Activated naive CD4-positive, alpha-beta T cell treated with Interleukin-2 at 50 U/mL for 16 hours (primary cell): Measurements from ENCODE around the gene ACVR1.
A peak's percentile ranks its signal among the peaks of the same experiment; 100 is the strongest.
"Not testable (repeated sequence)": the region's sequence is repeated elsewhere in the genome, so short reads cannot be mapped to it uniquely, and the experiment has no call there.

ENCODE experiments used
- DNase-seq: peaks from one replicate; pipeline ENCODE4 v3.0.0-alpha.2; 2020

Gene ACVR1

DNA sequence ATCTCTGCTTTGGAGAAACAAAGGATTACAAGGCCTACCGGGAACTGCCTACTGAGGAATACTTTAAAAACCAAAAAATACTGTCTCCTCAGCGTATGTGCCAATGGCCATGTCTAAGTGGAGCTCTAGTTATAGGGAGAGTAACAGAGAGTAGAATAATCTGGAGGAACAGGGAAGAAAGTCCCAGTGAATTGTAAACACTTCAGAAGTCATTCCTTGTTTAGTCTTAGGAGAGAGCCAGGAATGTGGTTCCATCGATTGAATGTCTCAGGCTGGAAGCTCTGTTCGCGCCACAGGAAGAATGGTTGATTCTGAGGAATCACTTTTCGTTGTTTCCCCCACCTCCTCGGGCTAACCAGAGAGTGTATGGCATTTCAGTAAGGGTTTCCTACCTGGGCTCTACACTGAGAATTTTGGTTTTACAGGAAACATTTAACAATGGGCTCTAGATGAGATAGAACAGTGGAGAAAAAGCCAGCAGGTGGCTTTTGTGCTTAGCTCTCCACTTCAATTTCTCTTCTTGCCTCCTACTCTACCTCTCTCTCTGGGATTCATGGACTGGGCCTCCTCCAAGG is 88.7 kb downstream of the ACVR1 start:
- no peak for DNase-seq

DNA sequence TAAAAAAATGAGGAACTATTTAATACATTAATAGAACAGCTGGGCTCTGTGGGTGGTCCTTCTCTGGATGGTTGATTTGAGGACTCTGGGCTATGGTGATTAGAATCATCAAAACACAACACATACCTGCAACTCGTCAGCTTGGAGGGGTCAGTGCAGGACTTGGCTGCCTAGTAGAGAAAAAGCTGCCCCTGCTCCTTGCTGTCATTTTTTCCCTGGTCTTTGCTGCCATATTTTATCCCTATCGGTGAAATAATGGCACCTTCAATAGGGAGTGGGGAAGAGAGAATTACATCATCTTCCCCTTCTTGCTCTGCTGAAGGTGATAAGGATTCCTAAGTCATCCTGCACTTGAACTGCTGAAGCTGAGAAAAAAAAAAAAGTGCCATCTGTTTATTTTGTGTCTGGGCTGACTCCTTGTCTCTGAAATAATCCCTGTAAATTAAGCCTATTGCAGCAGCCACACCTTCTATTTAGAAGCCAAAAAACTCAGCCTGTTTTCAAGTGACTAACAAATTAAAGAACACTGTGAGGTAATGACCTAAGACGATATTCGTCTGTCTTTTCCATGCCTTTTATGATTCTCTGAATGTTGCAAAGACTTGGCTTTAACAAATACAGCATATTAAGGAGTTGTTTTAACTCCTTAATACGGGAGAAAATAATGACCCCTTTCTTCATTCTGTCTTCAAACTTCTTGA is 89.3 kb downstream of the ACVR1 start:
- DNase-seq: no peak

DNA sequence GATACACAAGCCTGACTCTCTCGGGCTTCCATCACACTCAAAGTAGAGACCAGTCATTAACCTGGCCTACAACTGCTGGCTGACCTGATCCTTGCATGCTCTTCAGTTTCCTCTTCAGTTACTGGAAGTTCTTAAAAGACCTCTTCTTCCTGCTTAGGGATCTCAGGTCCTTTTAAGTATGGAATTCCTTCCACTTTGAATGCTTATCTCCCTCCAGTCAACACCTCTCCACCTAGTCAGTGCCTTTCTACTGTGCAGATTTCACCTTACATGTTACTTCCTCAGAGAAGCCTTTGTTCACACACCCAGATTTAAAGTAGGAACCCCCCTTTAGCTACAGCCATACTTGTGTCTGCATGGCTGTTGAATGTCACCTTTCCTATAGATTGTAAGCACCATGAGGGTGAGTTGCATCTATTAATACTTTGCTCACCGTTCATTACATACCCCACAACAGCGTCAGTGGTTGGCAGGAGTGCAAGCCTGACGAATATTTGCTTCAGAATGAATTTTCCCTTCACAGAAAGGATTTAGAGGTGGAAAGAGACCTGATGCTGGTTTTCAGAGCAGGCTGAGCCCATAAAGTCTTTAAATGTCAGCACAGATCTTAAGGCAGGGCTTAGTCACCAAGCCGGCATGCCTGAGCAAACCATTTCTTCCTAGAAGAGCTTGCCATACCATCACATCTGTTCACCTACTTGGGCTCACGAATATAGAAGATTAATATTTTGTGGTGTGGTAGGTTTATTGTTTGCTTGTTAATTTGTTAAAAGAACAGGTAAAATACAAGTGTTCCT is 90.1 kb downstream of the ACVR1 start:
- DNase-seq: no peak

DNA sequence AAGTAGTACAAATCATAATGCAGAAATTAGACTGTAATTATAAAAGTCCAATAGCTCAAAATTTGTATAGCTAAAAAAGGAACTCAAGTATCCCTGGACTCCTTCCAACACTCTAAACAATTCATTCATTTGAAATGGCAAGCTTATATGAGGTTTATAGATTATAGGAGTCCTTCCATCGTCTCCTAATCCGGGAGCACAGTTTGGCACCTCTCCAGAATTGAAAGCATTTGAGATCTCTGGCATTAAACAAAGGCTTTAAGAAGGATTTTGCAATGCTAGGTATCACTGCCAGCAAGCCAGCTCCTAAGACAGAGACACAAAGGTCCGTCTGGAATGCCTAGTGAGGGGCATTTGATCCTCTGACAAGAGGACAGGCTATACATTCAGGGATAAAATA is 90.9 kb downstream of the ACVR1 start:
- no peak for DNase-seq

DNA sequence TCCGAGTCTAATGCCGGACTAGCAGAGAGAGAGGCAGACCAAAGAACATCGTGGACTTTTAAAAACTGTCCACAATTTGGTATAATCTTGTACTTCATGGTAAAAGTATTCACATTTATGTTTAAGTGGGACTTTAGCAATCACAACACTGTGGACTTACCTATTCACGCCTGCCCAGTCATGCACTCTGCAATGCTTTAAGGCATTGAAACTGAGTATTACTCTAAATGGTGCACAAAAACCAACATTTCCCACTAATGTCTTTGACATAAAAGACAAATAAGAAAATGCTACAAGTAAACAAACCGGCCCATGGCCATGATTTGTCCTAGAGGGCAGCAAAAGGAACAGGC is 91.3 kb downstream of the ACVR1 start:
- no peak for DNase-seq

DNA sequence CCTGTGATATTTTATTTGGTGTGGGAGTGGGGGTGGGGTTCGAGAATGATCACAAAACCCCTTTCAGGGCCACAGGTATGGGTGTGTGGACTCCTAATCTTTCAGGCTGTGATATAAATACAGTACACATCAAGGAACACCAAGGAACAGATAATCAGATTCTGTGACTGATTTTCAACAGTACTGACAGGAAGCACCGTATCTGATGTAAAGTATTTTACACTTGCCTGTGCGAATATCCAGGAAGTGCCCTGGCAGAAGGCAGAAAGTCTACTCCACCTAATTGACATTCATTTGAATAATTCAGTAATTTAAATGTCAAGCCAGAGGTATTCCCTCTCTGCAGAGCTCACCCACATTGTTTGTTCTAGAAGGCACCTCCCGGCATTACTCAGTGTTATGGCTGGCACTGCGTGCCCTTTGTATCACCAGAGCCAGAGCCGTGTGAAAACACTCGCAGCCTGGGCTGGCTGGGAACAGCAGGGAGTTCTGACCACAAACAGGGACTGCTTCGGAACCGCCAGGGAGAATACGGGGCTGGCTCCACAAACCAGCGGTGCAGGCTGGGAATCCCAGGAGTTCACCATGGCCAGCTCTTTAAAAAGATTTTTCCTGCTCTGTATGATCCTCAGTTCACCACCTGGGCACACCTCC is 91.8 kb downstream of the ACVR1 start:
- no peak for DNase-seq

DNA sequence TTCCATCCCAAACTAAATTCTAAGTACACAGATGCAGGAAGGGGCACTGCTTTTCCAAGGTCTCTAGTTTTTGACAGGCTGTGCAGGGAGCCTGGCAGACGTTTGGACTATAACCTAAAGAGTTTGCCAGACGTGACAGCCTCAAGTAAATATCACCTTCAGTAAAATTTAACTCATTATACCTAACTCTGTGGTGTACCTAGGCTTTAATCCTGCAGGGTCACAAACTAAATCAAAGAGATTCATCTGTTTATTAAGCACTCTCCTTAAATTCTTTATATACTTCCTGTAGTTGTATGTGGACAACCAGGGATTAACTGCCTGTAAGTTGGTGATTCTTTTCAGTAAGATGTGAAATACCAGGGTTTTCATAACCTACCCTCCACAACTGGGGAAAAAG is 92.9 kb downstream of the ACVR1 start:
- DNase-seq: no peak

DNA sequence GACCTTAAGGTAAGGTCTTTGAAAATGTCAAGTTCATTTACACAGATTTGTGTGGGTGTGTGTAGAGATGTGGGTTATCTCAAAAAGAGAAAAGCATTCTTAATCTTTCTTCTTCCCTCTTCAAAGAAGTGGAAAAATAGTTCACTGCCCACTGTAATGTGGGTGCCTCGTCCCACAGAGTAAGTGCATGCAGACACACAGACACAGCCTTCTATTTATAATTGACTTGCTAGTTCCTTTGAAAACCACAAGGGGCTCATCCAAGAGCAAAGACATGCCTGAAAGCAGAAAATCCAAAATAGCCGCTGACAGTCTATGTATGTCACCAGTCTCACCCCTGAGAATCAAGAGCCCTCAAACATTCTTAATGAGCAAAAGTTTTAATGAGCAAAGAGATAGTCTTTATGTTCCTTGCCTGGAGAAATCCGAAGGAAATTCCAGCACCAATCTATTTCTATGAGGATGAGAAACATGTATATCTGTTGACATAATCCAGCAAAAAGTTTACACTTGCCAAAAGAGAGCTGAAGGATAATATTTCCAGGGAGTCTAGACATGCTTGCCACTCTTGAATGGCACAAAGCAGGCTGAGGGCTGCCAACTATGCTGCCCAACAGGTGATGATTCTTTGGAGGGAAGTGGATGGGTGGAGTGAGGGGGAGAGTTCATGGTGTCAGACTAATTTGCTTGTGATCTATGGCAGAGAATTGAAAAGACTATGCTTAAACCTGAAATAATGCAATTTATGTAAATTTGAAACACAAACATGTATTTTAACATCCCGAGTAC is 93.9 kb downstream of the ACVR1 start:
- DNase-seq: no peak

DNA sequence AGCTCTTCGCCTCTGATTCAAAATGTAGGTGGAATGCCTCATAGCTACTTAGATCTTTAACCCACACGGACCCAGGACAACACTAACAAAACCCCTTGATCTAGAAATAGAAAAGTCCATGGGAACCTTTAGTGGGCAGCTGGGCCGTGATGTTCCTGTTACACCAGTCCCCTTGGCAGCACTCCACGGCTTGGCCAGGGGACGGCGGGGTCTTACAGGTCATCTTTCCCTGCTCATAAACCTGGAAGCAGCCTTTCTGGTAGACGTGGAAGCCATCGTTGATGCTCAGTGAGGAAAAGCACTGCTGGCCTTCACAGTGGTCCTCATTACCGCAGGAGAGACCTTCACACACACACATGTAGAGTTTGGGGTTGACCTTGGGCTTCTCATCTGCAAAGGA is 95.9 kb downstream of the ACVR1 start:
- no peak for DNase-seq

DNA sequence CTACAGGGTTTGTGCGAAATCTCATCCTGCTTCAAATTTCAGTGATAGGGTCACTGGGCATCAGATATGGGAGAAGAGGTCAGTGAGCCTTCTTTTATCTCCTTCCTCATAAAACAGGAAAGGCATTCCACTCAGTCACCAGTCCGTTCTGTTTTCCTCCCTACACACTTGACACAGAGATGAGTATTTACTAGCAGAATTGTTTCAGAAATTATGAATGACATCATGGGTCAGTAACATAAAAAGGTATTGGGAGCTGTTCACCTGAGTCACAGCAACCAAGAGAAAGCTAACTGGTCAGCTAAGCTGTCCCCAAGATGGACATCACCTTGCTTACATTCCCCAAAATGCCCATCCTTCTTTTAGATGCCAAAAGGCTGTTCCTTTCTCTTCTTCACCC is 96.3 kb downstream of the ACVR1 start:
- no peak for DNase-seq

DNA sequence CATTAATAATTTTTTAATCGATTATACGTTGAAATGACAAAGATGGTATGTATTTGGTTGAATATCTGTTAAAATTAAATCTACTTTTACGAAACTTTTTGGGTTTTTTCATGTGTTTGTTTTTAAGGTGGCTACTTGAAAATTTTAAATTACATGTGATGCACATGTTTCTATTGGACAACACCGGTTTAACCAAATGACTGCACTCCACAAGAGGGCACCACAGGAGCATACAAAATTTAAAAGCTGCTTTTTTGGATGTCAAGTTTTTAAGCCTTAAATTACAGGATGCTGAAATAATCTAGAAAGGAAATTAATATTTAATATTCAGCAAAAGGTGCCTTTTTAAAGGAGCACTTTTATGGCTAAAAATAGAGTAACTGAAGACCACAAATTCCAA is 98.7 kb downstream of the ACVR1 start:
- peak; percentile 56 for DNase-seq

DNA sequence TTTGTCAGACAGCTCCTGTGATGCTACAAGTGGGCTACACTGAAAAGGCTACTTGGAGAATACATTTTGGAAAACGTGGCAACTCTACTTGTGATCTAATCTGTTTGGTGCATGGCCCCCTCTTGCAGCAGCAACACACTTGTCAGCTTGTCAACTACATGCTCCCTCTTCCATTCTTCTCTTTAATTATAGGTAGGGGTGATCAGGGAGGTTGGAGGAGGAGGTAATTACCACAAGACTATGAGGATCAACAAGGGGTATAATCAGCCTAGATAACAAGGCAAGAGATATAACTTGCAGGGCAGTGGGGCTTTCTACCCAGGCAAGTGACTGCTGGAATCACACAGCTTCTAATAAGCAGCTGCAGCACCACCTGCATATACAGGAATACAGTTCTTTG is 104.9 kb downstream of the ACVR1 start:
- no peak for DNase-seq

DNA sequence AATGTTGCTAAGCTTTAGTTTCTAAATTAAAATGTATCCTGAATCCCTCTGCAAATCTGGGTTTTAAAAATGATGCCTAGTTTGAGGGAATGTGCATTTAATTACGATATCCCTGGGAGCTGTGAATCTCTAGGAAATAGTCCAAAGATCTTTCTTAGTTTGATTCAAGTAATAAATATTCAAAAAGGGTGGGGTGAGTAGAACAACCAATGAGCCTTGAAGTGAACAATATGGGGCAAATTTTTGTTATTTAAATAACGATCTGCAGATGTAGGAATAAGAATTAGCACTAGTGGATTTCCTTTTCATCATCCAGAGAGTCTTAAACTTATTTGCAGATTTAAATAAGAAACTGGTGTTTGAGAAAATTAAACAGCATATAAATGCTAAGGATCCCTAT is 106.3 kb downstream of the ACVR1 start:
- DNase-seq: no peak

DNA sequence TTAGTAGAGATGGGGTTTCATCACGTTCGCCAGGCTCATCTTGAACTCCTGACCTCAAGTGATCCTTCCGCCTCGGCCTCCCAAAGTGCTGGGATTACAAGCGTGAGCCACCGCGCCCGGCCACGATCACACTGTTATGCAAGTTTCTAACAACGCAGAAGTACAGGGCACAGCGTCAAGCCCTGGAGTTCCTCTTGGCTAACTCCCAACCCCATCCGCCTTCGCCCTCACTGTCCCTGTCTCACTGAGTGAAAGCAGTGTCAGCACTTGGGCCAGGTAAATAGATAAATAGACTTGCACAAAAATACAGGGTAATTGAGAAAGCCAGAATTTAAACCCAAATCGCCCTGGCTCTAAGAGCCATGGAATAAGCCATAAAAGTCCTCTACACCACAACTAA is 111.7 kb downstream of the ACVR1 start:
- DNase-seq: no peak

DNA sequence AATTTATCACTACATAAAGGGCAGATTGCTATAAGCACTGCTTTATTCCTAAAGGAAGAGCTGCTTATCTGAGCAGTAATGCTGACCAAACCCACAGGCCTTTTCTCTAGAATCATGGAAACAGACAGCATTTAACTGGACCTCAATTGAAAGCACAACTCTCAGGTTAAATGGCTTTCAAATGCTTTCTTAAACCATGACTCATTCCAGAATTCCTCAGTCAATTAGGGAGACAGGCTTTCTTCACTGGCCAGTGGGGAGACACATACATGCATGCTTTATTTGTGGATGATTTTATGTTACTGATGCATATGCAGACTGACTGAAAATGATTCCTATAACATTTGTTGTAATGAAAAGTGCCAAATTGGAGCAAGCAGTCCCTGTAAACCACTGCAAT is 114.6 kb downstream of the ACVR1 start:
- DNase-seq: no peak

DNA sequence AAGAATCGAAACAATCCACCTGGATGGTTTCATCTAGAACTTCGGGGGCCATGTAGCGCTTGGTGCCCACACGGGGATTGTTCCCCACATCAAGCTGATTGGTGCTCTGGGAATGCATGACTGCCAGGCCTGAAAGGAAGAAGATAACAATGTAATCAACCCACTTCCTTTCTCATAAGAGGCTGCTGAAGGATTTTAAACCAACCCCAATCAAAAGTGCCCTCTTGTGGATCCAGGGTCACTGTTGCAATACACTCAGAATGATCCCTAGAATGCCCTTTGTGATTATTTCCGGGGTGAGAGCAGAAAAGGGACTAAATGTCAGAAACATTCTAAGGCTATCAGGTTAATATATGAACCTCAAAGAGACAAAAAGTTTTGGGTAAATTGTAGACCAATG is 115.2 kb downstream of the ACVR1 start:
- no peak for DNase-seq

DNA sequence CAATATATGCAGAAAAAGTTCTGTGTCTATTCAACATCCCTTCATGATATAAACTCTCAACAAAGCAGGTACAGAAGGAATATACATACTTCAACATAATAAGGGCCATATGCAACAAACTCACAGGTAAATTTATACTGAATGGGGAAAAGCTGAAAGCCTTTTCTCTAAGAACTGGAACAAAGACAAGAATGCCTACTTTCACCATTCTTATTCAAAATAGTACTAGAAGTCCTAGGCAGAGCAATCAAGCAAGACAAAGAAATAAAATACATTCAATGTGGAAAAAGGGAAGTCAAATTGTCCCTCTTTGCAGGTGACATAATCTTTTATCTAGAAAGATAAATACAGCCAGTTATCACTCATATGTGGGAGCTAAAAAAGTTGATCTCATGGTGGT is 116.3 kb downstream of the ACVR1 start:
- DNase-seq: no peak

DNA sequence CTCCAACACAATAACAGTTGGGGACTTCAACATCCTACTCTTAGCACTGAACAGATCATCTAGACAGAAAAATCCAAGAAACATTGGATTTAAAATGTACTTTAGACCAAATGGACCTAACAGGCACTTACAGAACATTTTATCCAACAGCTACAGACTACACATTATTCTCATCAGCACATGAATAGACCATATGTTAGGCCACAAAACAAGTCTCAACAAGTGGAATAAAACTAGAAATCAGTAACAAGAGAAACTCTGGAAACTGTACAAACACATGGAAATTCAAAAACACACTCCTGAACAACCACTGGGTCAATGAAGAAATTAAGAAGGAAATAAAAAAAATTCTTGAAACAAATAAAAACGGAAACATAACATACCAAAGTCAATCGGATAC is 117.5 kb downstream of the ACVR1 start:
- DNase-seq: no peak

DNA sequence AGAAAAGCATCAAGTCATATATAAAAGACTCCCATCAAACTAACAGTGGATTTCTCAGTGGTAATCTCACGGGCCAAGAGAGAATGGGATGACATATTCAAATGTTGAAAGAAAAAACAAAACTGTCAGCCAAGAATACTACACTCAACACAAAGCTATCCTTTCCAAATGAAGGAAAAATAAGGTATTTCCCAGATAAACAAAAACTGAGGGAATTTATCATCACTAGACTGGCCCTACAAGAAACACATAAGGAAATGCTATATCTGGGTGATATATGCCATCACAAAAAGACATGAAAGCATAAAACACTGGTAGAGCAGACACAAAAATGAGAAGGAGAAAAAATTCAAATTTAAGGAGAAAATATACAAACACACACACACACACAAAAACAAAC is 118.6 kb downstream of the ACVR1 start:
- no peak for DNase-seq

DNA sequence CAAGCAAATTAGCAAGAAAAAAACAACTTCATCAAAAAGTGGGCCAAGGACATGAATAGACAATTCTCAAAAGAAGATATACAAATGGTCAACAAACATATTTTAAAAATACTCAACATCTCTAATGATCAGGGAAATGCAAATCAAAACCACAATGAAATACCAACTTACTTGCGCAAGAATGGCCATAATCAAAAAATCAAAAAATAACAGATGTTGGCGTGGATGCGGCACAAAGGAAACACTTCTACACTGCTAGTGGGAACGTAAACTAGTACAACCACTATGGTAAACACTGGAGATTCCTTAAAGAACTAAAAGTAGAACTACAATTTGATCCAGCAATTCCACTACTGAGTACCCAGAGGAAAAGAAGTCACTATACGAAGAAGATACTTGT is 119.7 kb downstream of the ACVR1 start:
- DNase-seq: not testable (repeated sequence)

DNA sequence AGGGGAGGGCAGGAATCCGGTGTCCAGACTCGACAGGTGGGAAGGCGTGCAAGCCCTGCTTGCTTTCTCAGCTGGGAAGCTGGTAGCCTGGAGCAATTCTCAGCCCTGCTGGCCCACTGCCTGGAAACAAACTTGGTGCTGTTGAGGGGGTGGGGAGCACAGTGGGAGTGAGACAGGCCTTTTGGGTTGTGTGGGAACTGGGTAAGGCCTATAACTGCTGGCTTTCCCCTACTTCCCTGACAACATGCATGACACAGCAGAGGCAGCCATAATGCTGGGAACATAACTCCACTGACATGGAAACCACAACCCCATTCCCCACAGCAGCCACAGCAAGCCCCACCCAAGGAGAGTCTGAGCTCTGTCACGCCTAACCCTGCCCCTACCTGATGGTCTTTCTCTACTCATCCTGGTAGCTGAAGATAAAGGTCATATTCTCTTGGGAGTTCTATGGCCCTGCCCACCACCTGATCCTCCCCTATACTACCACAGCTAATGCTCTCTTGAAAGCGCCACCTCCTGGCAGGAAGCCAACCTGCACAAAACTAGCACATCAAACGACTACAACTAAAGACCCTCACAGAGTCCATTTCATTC is 124.6 kb downstream of the ACVR1 start:
- peak; percentile 20 for DNase-seq

DNA sequence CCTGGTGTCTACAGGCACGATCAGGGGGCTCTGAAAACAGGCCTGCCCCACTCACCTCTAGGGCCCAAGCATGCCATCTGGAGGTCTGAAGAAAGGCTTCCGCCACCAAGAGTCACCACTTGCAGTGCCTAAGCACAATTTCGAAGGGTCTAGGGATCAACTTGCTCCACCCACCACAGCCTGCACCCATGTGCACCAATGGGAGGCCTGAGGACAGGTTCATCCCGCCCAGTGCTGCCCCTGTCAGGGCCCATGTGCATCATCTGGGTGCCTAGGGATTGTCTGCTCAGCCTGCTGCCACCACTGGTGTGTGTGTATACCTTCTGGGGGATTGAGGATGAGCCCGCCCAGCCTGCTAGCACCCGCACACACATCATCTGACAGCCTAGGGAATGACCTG is 126.4 kb downstream of the ACVR1 start:
- DNase-seq: no peak
